ENCODE measurements around the gene DUT.
A peak's percentile ranks its signal among the peaks of the same experiment; 100 is the strongest.
"Not testable (repeated sequence)": the region's sequence is repeated elsewhere in the genome, so short reads cannot be mapped to it uniquely, and the experiment has no call there.

The DUT gene

GRCh38 chr15:48313216-48313615 lies 18.0 kb upstream of the DUT start:
- Mint-ChIP-seq H3K27ac (no peak overlapping the region), H3K36me3 (ENCODE audit: low read depth) (no peaks in the 10 kb centered on the region), H3K27me3 (peaks cover 6% of the 10 kb centered on the region), H3K4me1 (ENCODE audit: low read depth) (no peaks in the 10 kb centered on the region), H3K4me3 (no peak overlapping the region), H3K9me3 (no peaks in the 10 kb centered on the region)
- no peak for DNase-seq

GRCh38 chr15:48315041-48315440 lies 16.2 kb upstream of the DUT start:
- no peaks in the 10 kb centered on the region for H3K36me3 Mint-ChIP-seq (ENCODE audit: low read depth)
- H3K27me3 Mint-ChIP-seq: peaks cover 6% of the 10 kb centered on the region
- H3K4me3 Mint-ChIP-seq: no peak overlapping the region
- H3K9me3 Mint-ChIP-seq: no peaks in the 10 kb centered on the region
- H3K4me1 Mint-ChIP-seq (ENCODE audit: low read depth): no peaks in the 10 kb centered on the region
- DNase-seq: no peak
- no peak overlapping the region for H3K27ac Mint-ChIP-seq

- no peaks in the 10 kb centered on the region for H3K36me3 Mint-ChIP-seq (ENCODE audit: low read depth)
- H3K27ac Mint-ChIP-seq: no peak overlapping the region
- no peak overlapping the region for H3K4me3 Mint-ChIP-seq
- no peak for DNase-seq
- H3K27me3 Mint-ChIP-seq: peaks cover 6% of the 10 kb centered on the region
- no peaks in the 10 kb centered on the region for H3K9me3 Mint-ChIP-seq
- H3K4me1 Mint-ChIP-seq (ENCODE audit: low read depth): no peaks in the 10 kb centered on the region
Measured at GRCh38 chr15:48317221-48317620, 14.0 kb upstream of the DUT start.

- no peak overlapping the region for H3K4me3 Mint-ChIP-seq
- H3K4me1 Mint-ChIP-seq (ENCODE audit: low read depth): no peaks in the 10 kb centered on the region
- H3K9me3 Mint-ChIP-seq: no peaks in the 10 kb centered on the region
- H3K27ac Mint-ChIP-seq: no peak overlapping the region
- no peak for DNase-seq
- peaks cover 6% of the 10 kb centered on the region for H3K27me3 Mint-ChIP-seq
- no peaks in the 10 kb centered on the region for H3K36me3 Mint-ChIP-seq (ENCODE audit: low read depth)
Measured at GRCh38 chr15:48318131-48318530, 13.1 kb upstream of the DUT start.

- Mint-ChIP-seq H3K4me3 (no peak overlapping the region), H3K4me1 (ENCODE audit: low read depth) (no peaks in the 10 kb centered on the region), H3K9me3 (no peaks in the 10 kb centered on the region), H3K36me3 (ENCODE audit: low read depth) (peaks cover under 1% of the 10 kb centered on the region), H3K27ac (no peak overlapping the region), H3K27me3 (no peaks in the 10 kb centered on the region)
- DNase-seq: no peak
Measured at GRCh38 chr15:48323294-48323693, 7.9 kb upstream of the DUT start.

GRCh38 chr15:48324949-48325348 lies 6.3 kb upstream of the DUT start:
- peaks cover 7% of the 10 kb centered on the region for H3K36me3 Mint-ChIP-seq (ENCODE audit: low read depth)
- H3K9me3 Mint-ChIP-seq: no peaks in the 10 kb centered on the region
- H3K4me1 Mint-ChIP-seq (ENCODE audit: low read depth): peaks cover 4% of the 10 kb centered on the region
- no peak for DNase-seq
- no peak overlapping the region for H3K27ac Mint-ChIP-seq
- no peak overlapping the region for H3K4me3 Mint-ChIP-seq
- H3K27me3 Mint-ChIP-seq: no peaks in the 10 kb centered on the region

- DNase-seq: no peak
- Mint-ChIP-seq H3K4me1 (ENCODE audit: low read depth) (peaks cover 8% of the 10 kb centered on the region), H3K9me3 (no peaks in the 10 kb centered on the region), H3K4me3 (no peak overlapping the region), H3K27ac (no peak overlapping the region), H3K36me3 (ENCODE audit: low read depth) (peaks cover 11% of the 10 kb centered on the region), H3K27me3 (no peaks in the 10 kb centered on the region)
Measured at GRCh38 chr15:48325400-48325799, 5.8 kb upstream of the DUT start.

- H3K27ac Mint-ChIP-seq; H3K27me3 Mint-ChIP-seq; H3K4me3 Mint-ChIP-seq; H3K4me1 Mint-ChIP-seq (ENCODE audit: low read depth); H3K9me3 Mint-ChIP-seq; DNase-seq: not testable (repeated sequence)
- H3K36me3 Mint-ChIP-seq (ENCODE audit: low read depth): peaks cover 19% of the 10 kb centered on the region
Measured at GRCh38 chr15:48326180-48326579, 5.0 kb upstream of the DUT start.

GRCh38 chr15:48330105-48330785 lies 984 bp upstream of the DUT start:
- Mint-ChIP-seq H3K36me3 (ENCODE audit: low read depth) (peaks cover 50% of the 10 kb centered on the region), H3K27me3 (no peaks in the 10 kb centered on the region), H3K4me1 (ENCODE audit: low read depth) (peaks cover 30% of the 10 kb centered on the region), H3K9me3 (no peaks in the 10 kb centered on the region), H3K4me3 (peak overlapping the region; percentile 95), H3K27ac (peak overlapping the region; percentile 98)
- DNase-seq: no peak

GRCh38 chr15:48331796-48332641 lies 790 bp downstream of the DUT start:
- Mint-ChIP-seq H3K27ac (peak overlapping the region; percentile 98), H3K27me3 (no peaks in the 10 kb centered on the region), H3K9me3 (no peaks in the 10 kb centered on the region), H3K4me3 (peak overlapping the region; percentile 95), H3K36me3 (ENCODE audit: low read depth) (peaks cover 65% of the 10 kb centered on the region), H3K4me1 (ENCODE audit: low read depth) (peaks cover 43% of the 10 kb centered on the region)
- peak; percentile 88 for DNase-seq

- Mint-ChIP-seq H3K27ac (peak overlapping the region; percentile 98), H3K4me3 (peak overlapping the region; percentile 95), H3K4me1 (ENCODE audit: low read depth) (peaks cover 46% of the 10 kb centered on the region), H3K27me3 (no peaks in the 10 kb centered on the region), H3K36me3 (ENCODE audit: low read depth) (peaks cover 70% of the 10 kb centered on the region), H3K9me3 (no peaks in the 10 kb centered on the region)
- DNase-seq: peak; percentile 34
Measured at GRCh38 chr15:48332642-48333034, 1.4 kb downstream of the DUT start.

GRCh38 chr15:48333540-48333939 lies 2.3 kb downstream of the DUT start:
- peaks cover 76% of the 10 kb centered on the region for H3K36me3 Mint-ChIP-seq (ENCODE audit: low read depth)
- peaks cover 53% of the 10 kb centered on the region for H3K4me1 Mint-ChIP-seq (ENCODE audit: low read depth)
- peak overlapping the region; percentile 95 for H3K4me3 Mint-ChIP-seq
- no peaks in the 10 kb centered on the region for H3K27me3 Mint-ChIP-seq
- H3K27ac Mint-ChIP-seq: peak overlapping the region; percentile 98
- no peak for DNase-seq
- H3K9me3 Mint-ChIP-seq: no peaks in the 10 kb centered on the region

GRCh38 chr15:48334260-48334659 lies 3.0 kb downstream of the DUT start:
- peaks cover 52% of the 10 kb centered on the region for H3K4me1 Mint-ChIP-seq (ENCODE audit: low read depth)
- no peaks in the 10 kb centered on the region for H3K9me3 Mint-ChIP-seq
- peaks cover 80% of the 10 kb centered on the region for H3K36me3 Mint-ChIP-seq (ENCODE audit: low read depth)
- DNase-seq: no peak
- H3K27me3 Mint-ChIP-seq: no peaks in the 10 kb centered on the region
- H3K27ac Mint-ChIP-seq: peak overlapping the region; percentile 98
- peak overlapping the region; percentile 95 for H3K4me3 Mint-ChIP-seq

- no peaks in the 10 kb centered on the region for H3K9me3 Mint-ChIP-seq
- DNase-seq: no peak
- H3K36me3 Mint-ChIP-seq (ENCODE audit: low read depth): peaks cover 90% of the 10 kb centered on the region
- H3K4me1 Mint-ChIP-seq (ENCODE audit: low read depth): peaks cover 49% of the 10 kb centered on the region
- H3K4me3 Mint-ChIP-seq: peak overlapping the region; percentile 15
- peak overlapping the region; percentile 64 for H3K27ac Mint-ChIP-seq
- H3K27me3 Mint-ChIP-seq: no peaks in the 10 kb centered on the region
Measured at GRCh38 chr15:48336940-48337339, 5.7 kb downstream of the DUT start.

- H3K27me3 Mint-ChIP-seq: no peaks in the 10 kb centered on the region
- DNase-seq: no peak
- peaks cover 92% of the 10 kb centered on the region for H3K36me3 Mint-ChIP-seq (ENCODE audit: low read depth)
- peaks cover 49% of the 10 kb centered on the region for H3K4me1 Mint-ChIP-seq (ENCODE audit: low read depth)
- no peak overlapping the region for H3K4me3 Mint-ChIP-seq
- no peaks in the 10 kb centered on the region for H3K9me3 Mint-ChIP-seq
- H3K27ac Mint-ChIP-seq: no peak overlapping the region
Measured at GRCh38 chr15:48337607-48338006, 6.4 kb downstream of the DUT start.
